GM13977 (cell line): Measurements from ENCODE around the gene ACR.

Source experiments
- DNase-seq: peaks from one replicate; pipeline ENCODE4 v3.0.0; 2012; ENCODE audit warnings: low spot score
- CTCF ChIP-seq: IDR thresholded peaks from 2 replicates; pipeline ENCODE4 v1.5.1; 2012; ENCODE audit warnings: mild to moderate bottlenecking, control low read depth; ENCODE audit not compliant: insufficient read depth; ENCODE audit errors: extremely low read depth, missing control alignments
- in situ Hi-C: fragments of 300-500 bp; cut with MboI; formaldehyde crosslinking; loops from one replicate; pipeline ENCODE4 v1.12.0; 2022; ENCODE audit warnings: low sequenced_read_pairs, low pct_unique_long_range_greater_than_20kb, mixed read lengths, inconsistent platforms; ENCODE audit not compliant: unreplicated experiment

Gene ACR

GRCh38 chr22:50728523-50728931, 9.5 kb upstream of the ACR start:
- no peak for TF ChIP-seq CTCF
- in situ Hi-C loops = no loop called here

GRCh38 chr22:50729391-50730012, 8.5 kb upstream of the ACR start:
- no peak for TF ChIP-seq CTCF
- in situ Hi-C loops = no loop called here
- DNase-seq = no peak

More at GRCh38 chr22:50728523-50728931, 9.5 kb upstream of the ACR start:
- no peak for DNase-seq

DNA sequence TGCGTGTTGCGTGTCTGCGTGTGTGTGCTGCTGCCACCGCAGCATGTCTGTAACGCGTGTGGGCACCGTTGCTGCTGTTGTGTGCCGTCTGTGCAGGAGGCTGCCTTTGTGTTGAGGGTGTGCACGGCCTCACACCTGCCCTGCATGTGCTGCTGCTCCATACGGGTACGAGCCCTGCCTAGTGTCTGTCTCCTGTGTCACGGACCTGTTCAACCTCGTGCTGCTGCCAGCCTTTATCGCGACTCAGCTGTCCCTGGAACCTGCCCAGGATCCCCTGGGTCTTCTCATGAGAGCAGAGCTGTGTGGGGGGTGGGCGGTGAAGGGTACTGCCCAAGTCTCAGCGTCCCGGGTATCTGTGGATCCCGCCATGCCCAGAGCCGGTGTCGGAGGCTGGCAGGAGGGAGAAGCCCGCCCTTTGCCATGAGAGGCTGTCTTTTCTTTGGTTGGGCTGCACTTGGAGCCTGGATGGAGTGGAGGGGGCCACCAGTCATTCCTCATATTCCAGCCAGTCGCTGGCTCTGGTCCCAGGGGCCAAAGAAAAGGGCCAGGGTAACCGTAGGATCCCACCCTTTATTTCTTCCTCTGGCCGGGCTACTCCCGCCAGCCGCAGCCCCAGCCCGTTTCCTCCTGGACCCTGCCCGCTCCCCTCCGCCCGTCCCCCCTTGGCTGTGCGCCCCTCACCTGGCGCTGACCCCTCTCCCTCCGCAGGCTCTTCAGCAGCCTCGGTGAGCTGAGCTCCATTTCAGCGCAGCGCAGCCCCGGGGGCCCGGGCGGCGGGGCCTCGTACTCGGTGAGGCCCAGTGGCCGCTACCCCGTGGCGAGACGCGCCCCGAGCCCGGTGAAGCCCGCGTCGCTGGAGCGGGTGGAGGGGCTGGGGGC, 7.8 kb upstream of the ACR start:
- no peak for DNase-seq
- in situ Hi-C loops = no loop called here

DNA sequence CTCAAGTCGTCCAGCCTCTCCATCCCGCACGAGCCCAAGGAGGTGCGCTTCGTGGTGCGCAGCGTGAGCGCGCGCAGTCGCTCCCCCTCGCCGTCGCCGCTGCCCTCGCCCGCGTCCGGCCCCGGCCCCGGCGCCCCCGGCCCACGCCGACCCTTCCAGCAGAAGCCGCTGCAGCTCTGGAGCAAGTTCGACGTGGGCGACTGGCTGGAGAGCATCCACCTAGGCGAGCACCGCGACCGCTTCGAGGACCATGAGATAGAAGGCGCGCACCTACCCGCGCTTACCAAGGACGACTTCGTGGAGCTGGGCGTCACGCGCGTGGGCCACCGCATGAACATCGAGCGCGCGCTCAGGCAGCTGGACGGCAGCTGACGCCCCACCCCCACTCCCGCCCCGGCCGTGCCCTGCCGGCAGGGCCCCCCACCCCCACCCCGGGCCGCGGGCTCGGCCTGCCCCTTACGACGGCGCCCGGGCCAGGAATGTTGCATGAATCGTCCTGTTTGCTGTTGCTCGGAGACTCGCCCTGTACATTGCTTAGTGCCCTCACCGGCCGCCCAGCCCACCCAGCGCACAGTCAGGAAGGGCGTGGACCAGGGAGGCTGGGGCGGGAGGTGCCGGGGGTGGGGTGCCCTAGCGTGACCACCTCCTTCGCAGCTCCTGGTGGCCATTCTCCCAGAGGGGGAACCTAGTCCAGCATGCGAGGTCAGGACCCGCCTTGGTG, 6.9 kb upstream of the ACR start:
- no peak for DNase-seq
- TF ChIP-seq CTCF = no peak
- in situ Hi-C loops = no loop called here

More for the DNA sequence above, 7.8 kb upstream of the ACR start:
- no peak for TF ChIP-seq CTCF

- peak; percentile 44 for TF ChIP-seq CTCF
- in situ Hi-C loops = no loop called here
- peak; percentile 82 for DNase-seq
These were observed 6.0 kb upstream of the ACR start for GRCh38 chr22:50731811-50732624.

- in situ Hi-C loops = no loop called here
- no peak for DNase-seq
- no peak for TF ChIP-seq CTCF
These were observed 5.3 kb upstream of the ACR start for GRCh38 chr22:50732681-50733080.
